GM23338 (cell line): Measurements from ENCODE around the gene PRELID2. TPM values are rescaled to one million over a fixed set of nuclear protein-coding genes. Genes with fewer than 3 reads are reported as not detected.

Experiments
- EZH2phosphoT487 ChIP-seq: fragments of 200-600 bp; sonication (generic); IDR thresholded peaks from one replicate; pipeline ENCODE4 v1.8.1; 2018; ENCODE audit warnings: antibody characterized with exemption; ENCODE audit not compliant: unreplicated experiment
- REST ChIP-seq: IDR thresholded peaks from one replicate; pipeline ENCODE4 v1.6.1; 2018; ENCODE audit warnings: antibody characterized with exemption; ENCODE audit not compliant: unreplicated experiment
- STAT1 ChIP-seq: IDR thresholded peaks from one replicate; pipeline ENCODE4 v1.6.1; 2016; ENCODE audit warnings: antibody characterized with exemption; ENCODE audit not compliant: unreplicated experiment
- polyA plus RNA-seq: library from polyadenylated mRNA; unstranded; fragments of >200 nt; fragmentation: Nextera tagmentation; extraction: Ambion mirVana; gene quantifications from 2 replicates; pipeline ENCODE4 v1.2.1, GENCODE V29; 2016
- total RNA-seq: library from RNA; depleted of rRNA; stranded (reverse); fragments of >200 nt; shearing (Covaris generic); gene quantifications from 2 replicates; pipeline ENCODE4 v1.2.3, GENCODE V29; 2014
- TF ChIP-seq, protein P1 (sequence below): fragments of 250-450 bp; sonication (Bioruptor Pico); IDR thresholded peaks from 2 replicates; pipeline ENCODE4 v1.5.0; 2020; ENCODE audit warnings: mild to moderate bottlenecking, moderate library complexity
- TF ChIP-seq, protein P2 (sequence below): IDR thresholded peaks from 2 replicates; pipeline ENCODE4 v1.6.1; 2016; ENCODE audit warnings: antibody characterized with exemption

Gene PRELID2
- total and polyA plus RNA-seq, 2 experiments from 2014 or later = 9.3 to 9.8 TPM

- TF ChIP-seq, protein P1, sequence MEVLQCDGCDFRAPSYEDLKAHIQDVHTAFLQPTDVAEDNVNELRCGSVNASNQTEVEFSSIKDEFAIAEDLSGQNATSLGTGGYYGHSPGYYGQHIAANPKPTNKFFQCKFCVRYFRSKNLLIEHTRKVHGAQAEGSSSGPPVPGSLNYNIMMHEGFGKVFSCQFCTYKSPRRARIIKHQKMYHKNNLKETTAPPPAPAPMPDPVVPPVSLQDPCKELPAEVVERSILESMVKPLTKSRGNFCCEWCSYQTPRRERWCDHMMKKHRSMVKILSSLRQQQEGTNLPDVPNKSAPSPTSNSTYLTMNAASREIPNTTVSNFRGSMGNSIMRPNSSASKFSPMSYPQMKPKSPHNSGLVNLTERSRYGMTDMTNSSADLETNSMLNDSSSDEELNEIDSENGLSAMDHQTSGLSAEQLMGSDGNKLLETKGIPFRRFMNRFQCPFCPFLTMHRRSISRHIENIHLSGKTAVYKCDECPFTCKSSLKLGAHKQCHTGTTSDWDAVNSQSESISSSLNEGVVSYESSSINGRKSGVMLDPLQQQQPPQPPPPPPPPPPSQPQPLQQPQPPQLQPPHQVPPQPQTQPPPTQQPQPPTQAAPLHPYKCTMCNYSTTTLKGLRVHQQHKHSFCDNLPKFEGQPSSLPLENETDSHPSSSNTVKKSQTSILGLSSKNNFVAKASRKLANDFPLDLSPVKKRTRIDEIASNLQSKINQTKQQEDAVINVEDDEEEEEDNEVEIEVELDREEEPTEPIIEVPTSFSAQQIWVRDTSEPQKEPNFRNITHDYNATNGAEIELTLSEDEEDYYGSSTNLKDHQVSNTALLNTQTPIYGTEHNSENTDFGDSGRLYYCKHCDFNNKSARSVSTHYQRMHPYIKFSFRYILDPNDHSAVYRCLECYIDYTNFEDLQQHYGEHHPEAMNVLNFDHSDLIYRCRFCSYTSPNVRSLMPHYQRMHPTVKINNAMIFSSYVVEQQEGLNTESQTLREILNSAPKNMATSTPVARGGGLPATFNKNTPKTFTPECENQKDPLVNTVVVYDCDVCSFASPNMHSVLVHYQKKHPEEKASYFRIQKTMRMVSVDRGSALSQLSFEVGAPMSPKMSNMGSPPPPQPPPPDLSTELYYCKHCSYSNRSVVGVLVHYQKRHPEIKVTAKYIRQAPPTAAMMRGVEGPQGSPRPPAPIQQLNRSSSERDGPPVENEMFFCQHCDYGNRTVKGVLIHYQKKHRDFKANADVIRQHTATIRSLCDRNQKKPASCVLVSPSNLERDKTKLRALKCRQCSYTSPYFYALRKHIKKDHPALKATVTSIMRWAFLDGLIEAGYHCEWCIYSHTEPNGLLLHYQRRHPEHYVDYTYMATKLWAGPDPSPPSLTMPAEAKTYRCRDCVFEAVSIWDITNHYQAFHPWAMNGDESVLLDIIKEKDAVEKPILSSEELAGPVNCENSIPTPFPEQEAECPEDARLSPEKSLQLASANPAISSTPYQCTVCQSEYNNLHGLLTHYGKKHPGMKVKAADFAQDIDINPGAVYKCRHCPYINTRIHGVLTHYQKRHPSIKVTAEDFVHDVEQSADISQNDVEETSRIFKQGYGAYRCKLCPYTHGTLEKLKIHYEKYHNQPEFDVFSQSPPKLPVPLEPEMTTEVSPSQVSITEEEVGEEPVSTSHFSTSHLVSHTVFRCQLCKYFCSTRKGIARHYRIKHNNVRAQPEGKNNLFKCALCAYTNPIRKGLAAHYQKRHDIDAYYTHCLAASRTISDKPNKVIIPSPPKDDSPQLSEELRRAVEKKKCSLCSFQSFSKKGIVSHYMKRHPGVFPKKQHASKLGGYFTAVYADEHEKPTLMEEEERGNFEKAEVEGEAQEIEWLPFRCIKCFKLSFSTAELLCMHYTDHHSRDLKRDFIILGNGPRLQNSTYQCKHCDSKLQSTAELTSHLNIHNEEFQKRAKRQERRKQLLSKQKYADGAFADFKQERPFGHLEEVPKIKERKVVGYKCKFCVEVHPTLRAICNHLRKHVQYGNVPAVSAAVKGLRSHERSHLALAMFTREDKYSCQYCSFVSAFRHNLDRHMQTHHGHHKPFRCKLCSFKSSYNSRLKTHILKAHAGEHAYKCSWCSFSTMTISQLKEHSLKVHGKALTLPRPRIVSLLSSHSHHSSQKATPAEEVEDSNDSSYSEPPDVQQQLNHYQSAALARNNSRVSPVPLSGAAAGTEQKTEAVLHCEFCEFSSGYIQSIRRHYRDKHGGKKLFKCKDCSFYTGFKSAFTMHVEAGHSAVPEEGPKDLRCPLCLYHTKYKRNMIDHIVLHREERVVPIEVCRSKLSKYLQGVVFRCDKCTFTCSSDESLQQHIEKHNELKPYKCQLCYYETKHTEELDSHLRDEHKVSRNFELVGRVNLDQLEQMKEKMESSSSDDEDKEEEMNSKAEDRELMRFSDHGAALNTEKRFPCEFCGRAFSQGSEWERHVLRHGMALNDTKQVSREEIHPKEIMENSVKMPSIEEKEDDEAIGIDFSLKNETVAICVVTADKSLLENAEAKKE (CRISPR knock-in tag) = no peak
- TF ChIP-seq REST = no peak
- TF ChIP-seq EZH2phosphoT487 = no peak
- no peak for TF ChIP-seq STAT1
- TF ChIP-seq, protein P2, sequence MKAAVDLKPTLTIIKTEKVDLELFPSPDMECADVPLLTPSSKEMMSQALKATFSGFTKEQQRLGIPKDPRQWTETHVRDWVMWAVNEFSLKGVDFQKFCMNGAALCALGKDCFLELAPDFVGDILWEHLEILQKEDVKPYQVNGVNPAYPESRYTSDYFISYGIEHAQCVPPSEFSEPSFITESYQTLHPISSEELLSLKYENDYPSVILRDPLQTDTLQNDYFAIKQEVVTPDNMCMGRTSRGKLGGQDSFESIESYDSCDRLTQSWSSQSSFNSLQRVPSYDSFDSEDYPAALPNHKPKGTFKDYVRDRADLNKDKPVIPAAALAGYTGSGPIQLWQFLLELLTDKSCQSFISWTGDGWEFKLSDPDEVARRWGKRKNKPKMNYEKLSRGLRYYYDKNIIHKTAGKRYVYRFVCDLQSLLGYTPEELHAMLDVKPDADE = no peak
Measured at GRCh38 chr5:145775893-145776444, 59.2 kb downstream of the PRELID2 start (continued).
